HUES48 (cell line): ENCODE measurements around the gene PLA2G6.

Experiments
- H3K27ac ChIP-seq: one replicate; pipeline ENCODE4 v1.7.0; 2013; ENCODE audit warnings: low read depth, low read length, inconsistent platforms
- H3K27me3 ChIP-seq: 2 replicates; pipeline ENCODE4 v1.6.1; 2013; ENCODE audit warnings: mild to moderate bottlenecking, low read length; ENCODE audit not compliant: control insufficient read depth, insufficient read depth
- H3K36me3 ChIP-seq: 2 replicates; pipeline ENCODE4 v1.6.1; 2013; ENCODE audit warnings: low read length; ENCODE audit not compliant: control insufficient read depth, insufficient read depth
- H3K4me1 ChIP-seq: 2 replicates; pipeline ENCODE4 v1.6.1; 2013; ENCODE audit warnings: mild to moderate bottlenecking, low read length; ENCODE audit not compliant: control insufficient read depth, insufficient read depth
- H3K4me3 ChIP-seq: 2 replicates; pipeline ENCODE4 v1.5.1; 2013; ENCODE audit warnings: mild to moderate bottlenecking, low read depth, low read length
- H3K9ac ChIP-seq: 2 replicates; pipeline ENCODE4 v1.6.1; 2013; ENCODE audit warnings: mild to moderate bottlenecking, low read depth, low read length, moderate library complexity
- H3K9me3 ChIP-seq: 2 replicates; pipeline ENCODE4 v1.6.1; 2013; ENCODE audit warnings: low read length; ENCODE audit not compliant: control insufficient read depth, insufficient read depth

The PLA2G6 gene

GRCh38 chr22:38106814-38107578 is 74.6 kb downstream of the PLA2G6 start:
- Histone ChIP-seq H3K9me3 (no peaks in the 10 kb centered on the region), H3K27ac (no peak overlapping the region), H3K9ac (no peak overlapping the region), H3K36me3 (no peaks in the 10 kb centered on the region), H3K4me3 (no peak overlapping the region), H3K4me1 (no peaks in the 10 kb centered on the region), H3K27me3 (peaks cover 3% of the 10 kb centered on the region; the same call in 1 of the 2 replicates)

- H3K36me3 ChIP-seq: no peaks in the 10 kb centered on the region
- H3K27ac ChIP-seq: no peak overlapping the region
- no peak overlapping the region for H3K4me3 ChIP-seq
- no peak overlapping the region for H3K9ac ChIP-seq
- H3K4me1 ChIP-seq: no peaks in the 10 kb centered on the region
- no peaks in the 10 kb centered on the region; the same call in 1 of the 2 replicates for H3K27me3 ChIP-seq
- H3K9me3 ChIP-seq: no peaks in the 10 kb centered on the region
These were observed 77.5 kb downstream of the PLA2G6 start for GRCh38 chr22:38104084-38104483.

GRCh38 chr22:38103641-38104040 is 78.0 kb downstream of the PLA2G6 start:
- Histone ChIP-seq H3K9ac (no peak overlapping the region), H3K27ac (no peak overlapping the region), H3K4me1 (no peaks in the 10 kb centered on the region)

GRCh38 chr22:38098410-38099249 is 83.0 kb downstream of the PLA2G6 start:
- H3K27ac ChIP-seq: no peak overlapping the region
- H3K9ac ChIP-seq: no peak overlapping the region
- H3K36me3 ChIP-seq: no peaks in the 10 kb centered on the region
- H3K4me1 ChIP-seq: 0 out of 2 replicates have a peak, but pooled peaks cover 5% of the 10 kb centered on the region
- no peaks in the 10 kb centered on the region for H3K27me3 ChIP-seq
- no peak overlapping the region for H3K4me3 ChIP-seq
- H3K9me3 ChIP-seq: no peaks in the 10 kb centered on the region

More at GRCh38 chr22:38103641-38104040, 78.0 kb downstream of the PLA2G6 start:
- Histone ChIP-seq H3K36me3 (no peaks in the 10 kb centered on the region), H3K4me3 (no peak overlapping the region), H3K9me3 (no peaks in the 10 kb centered on the region), H3K27me3 (no peaks in the 10 kb centered on the region)

GRCh38 chr22:38097557-38098409 is 83.8 kb downstream of the PLA2G6 start:
- Histone ChIP-seq H3K4me1 (0 out of 2 replicates have a peak, but pooled peaks cover 5% of the 10 kb centered on the region), H3K27me3 (no peaks in the 10 kb centered on the region), H3K9me3 (no peaks in the 10 kb centered on the region), H3K4me3 (peak overlapping the region; percentile 55), H3K9ac (no peak overlapping the region), H3K27ac (no peak overlapping the region), H3K36me3 (no peaks in the 10 kb centered on the region)

- no peaks in the 10 kb centered on the region for H3K36me3 ChIP-seq
- H3K9me3 ChIP-seq: no peaks in the 10 kb centered on the region
- no peak overlapping the region for H3K27ac ChIP-seq
- H3K4me1 ChIP-seq: 0 out of 2 replicates have a peak, but pooled peaks cover 5% of the 10 kb centered on the region
- no peaks in the 10 kb centered on the region for H3K27me3 ChIP-seq
- no peak overlapping the region for H3K9ac ChIP-seq
- H3K4me3 ChIP-seq: peak overlapping the region; percentile 55
These were observed 84.6 kb downstream of the PLA2G6 start for GRCh38 chr22:38097058-38097457.

GRCh38 chr22:38089474-38089851 is 92.2 kb downstream of the PLA2G6 start:
- H3K9ac ChIP-seq: no peak overlapping the region
- no peaks in the 10 kb centered on the region; the same call in 1 of the 2 replicates for H3K27me3 ChIP-seq
- no peak overlapping the region for H3K27ac ChIP-seq
- peak overlapping the region; percentile 32; the same call in 1 of the 2 replicates for H3K4me3 ChIP-seq
- H3K9me3 ChIP-seq: no peaks in the 10 kb centered on the region
- H3K4me1 ChIP-seq: 0 out of 2 replicates have a peak, but pooled peaks cover 10% of the 10 kb centered on the region
- H3K36me3 ChIP-seq: peaks cover 4% of the 10 kb centered on the region; the same call in 1 of the 2 replicates

GRCh38 chr22:38088629-38089473 is 92.8 kb downstream of the PLA2G6 start:
- no peaks in the 10 kb centered on the region for H3K9me3 ChIP-seq
- H3K36me3 ChIP-seq: peaks cover 4% of the 10 kb centered on the region; the same call in 1 of the 2 replicates
- H3K27ac ChIP-seq: no peak overlapping the region
- H3K4me3 ChIP-seq: peak overlapping the region; percentile 32; the same call in 1 of the 2 replicates
- no peak overlapping the region for H3K9ac ChIP-seq
- H3K27me3 ChIP-seq: no peaks in the 10 kb centered on the region; the same call in 1 of the 2 replicates
- peaks cover 12% of the 10 kb centered on the region; the same call in 1 of the 2 replicates for H3K4me1 ChIP-seq

GRCh38 chr22:38087855-38088254 is 93.8 kb downstream of the PLA2G6 start:
- Histone ChIP-seq H3K27ac (no peak overlapping the region), H3K27me3 (peaks cover 5% of the 10 kb centered on the region), H3K9me3 (no peaks in the 10 kb centered on the region), H3K4me3 (no peak overlapping the region), H3K9ac (no peak overlapping the region), H3K4me1 (peaks cover 17% of the 10 kb centered on the region; the same call in 1 of the 2 replicates), H3K36me3 (peaks cover 4% of the 10 kb centered on the region; the same call in 1 of the 2 replicates)
